Activated T-helper 17 cell treated with anti-CD3 and anti-CD28 coated beads, Interleukin-2, amount 50 U/mL, for 72 hours (primary cell): ENCODE measurements around the gene ABCE1. TPM values are rescaled to one million over a fixed set of nuclear protein-coding genes. Genes with fewer than 3 reads are reported as not detected.
A peak's percentile ranks its signal among the peaks of the same experiment; 100 is the strongest.

Experiments
- ATAC-seq: fragments of 150-1000 bp; cut with Tn5 transposase; replicated peaks from 2 replicates; pipeline ENCODE4 v1.10.0; 2021; ENCODE audit warnings: mild to moderate bottlenecking, moderate library complexity
- H3K27ac Mint-ChIP-seq: one replicate; pipeline ENCODE4 v1.8.0; 2022; ENCODE audit warnings: mixed read lengths
- H3K27me3 Mint-ChIP-seq: one replicate; pipeline ENCODE4 v1.8.0; 2022; ENCODE audit warnings: mixed read lengths
- H3K36me3 Mint-ChIP-seq: one replicate; pipeline ENCODE4 v1.8.0; 2022; ENCODE audit warnings: low read depth, mild to moderate bottlenecking, mixed read lengths
- H3K4me1 Mint-ChIP-seq: one replicate; pipeline ENCODE4 v1.8.0; 2022; ENCODE audit warnings: mixed read lengths
- H3K4me3 Mint-ChIP-seq: one replicate; pipeline ENCODE4 v1.8.0; 2022; ENCODE audit warnings: mild to moderate bottlenecking, mixed read lengths
- H3K9me3 Mint-ChIP-seq: one replicate; pipeline ENCODE4 v1.8.0; 2022; ENCODE audit warnings: mixed read lengths
- total RNA-seq, 2 donors: library from RNA; stranded (reverse); gene quantifications; one replicate each; pipeline ENCODE4 v1.2.3, GENCODE V29; 2022

Gene ABCE1
- 100 to 1,000 TPM in 1 of 2 donors, 10 to 100 TPM in 1; 99.9 to 137 TPM for total RNA-seq

- Mint-ChIP-seq H3K36me3 (peaks cover 52% of the 10 kb centered on the region), H3K27me3 (no peaks in the 10 kb centered on the region), H3K4me3 (no peak within 1 kb of the TSS), H3K4me1 (peaks cover 15% of the 10 kb centered on the region), H3K9me3 (no peaks in the 10 kb centered on the region), H3K27ac (peak within 1 kb of the TSS; percentile 97)
- ATAC-seq: peak; percentile 90
Measured at GRCh38 chr4:145097821-145098674, at the start of gene ABCE1, which contains the start of gene ANAPC10. TSS of gene ABCE1 (plus strand) at chr4:145098311. CDS start at chr4:145104413, 6,102 bp downstream. TSS of gene ANAPC10 (minus strand) at chr4:145098196. CDS start at chr4:145096099, 2,097 bp downstream.

DNA sequence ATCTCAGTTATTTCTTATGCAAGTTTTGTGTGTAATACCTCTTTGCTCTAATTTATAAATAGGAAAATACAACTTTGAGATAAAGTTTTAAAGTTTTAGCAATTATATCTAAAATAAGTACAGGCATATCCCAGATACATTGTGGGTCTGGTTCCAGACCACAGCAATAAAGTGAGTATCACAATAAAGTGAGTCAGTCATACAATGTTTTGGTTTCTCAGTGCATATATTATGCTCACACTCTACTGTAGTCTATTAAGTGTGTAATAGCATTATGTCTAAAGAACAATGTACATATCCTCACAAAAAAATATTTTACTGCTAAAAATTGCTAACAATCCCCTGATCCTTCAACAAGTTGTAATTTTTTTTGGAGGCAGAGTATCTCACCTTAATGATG is 49.3 kb upstream of the ABCE1 start:
- Mint-ChIP-seq H3K27me3 (no peaks in the 10 kb centered on the region), H3K27ac (no peak overlapping the region), H3K4me3 (no peak overlapping the region), H3K9me3 (no peaks in the 10 kb centered on the region), H3K4me1 (peaks cover 13% of the 10 kb centered on the region), H3K36me3 (peaks cover 18% of the 10 kb centered on the region)
- ATAC-seq: no peak

DNA sequence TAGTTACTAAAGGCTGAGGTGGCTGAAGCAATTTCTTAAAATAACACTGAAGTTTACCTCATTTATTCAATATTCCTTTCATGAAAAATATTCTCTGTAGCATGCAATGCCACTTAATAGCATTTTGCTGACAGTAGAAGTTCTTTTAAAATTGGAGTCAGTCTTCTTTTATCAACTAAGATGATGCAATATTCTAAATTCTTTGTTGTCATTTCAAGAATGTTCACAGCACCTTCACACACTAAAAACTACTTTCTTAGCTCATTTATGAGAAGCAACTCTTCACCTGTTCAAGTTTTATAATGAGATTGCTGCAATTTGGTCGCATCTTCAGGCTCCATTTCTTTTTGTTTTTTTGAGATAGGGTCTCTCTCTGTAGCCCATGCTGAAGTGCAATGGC is 48.9 kb upstream of the ABCE1 start:
- Mint-ChIP-seq H3K27me3 (no peaks in the 10 kb centered on the region), H3K4me1 (peaks cover 13% of the 10 kb centered on the region), H3K36me3 (peaks cover 18% of the 10 kb centered on the region), H3K9me3 (no peaks in the 10 kb centered on the region), H3K4me3 (no peak overlapping the region), H3K27ac (no peak overlapping the region)
- ATAC-seq: no peak

DNA sequence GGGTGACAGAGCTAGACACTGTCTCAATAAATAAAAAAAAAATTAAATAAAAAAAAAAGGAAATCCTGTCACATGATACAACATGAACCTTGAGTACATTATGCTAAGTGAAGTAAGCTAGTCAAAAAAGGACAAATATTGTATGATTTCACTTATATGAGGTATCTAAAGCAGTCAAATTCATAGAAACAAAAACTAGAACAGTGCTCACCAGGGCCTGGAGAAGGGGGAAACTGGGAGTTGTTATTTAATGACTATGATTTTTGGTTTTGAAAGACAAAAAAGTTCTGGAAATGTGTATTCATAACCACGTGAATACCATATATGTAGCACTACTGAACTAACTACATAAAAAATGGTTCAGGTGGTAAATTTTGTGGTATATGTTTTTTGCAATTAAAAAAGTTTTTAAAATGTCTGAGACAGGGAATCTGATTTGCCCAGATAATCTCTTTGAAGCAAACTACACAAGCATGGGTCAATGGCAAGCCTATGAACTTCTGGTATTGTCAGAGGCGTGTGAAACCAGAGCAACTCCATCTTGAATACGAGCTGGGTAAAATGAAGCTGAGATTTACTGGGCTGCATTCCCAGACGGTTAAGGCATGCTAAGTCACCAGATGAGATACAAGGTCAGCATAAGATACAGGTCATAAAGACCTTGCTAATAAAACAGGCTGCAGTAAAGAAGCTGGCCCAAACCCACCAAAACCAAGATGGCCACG is 42.4 kb upstream of the ABCE1 start:
- Mint-ChIP-seq H3K27ac (no peak overlapping the region), H3K4me3 (no peak overlapping the region), H3K27me3 (no peaks in the 10 kb centered on the region), H3K36me3 (peaks cover 14% of the 10 kb centered on the region), H3K9me3 (no peaks in the 10 kb centered on the region), H3K4me1 (peaks cover 28% of the 10 kb centered on the region)
- ATAC-seq: peak; percentile 78

- Mint-ChIP-seq H3K36me3 (peaks cover 11% of the 10 kb centered on the region), H3K4me3 (peak overlapping the region; percentile 14), H3K27ac (peak overlapping the region; percentile 15), H3K27me3 (no peaks in the 10 kb centered on the region), H3K4me1 (peaks cover 28% of the 10 kb centered on the region), H3K9me3 (no peaks in the 10 kb centered on the region)
- peak; percentile 56 for ATAC-seq
Measured at GRCh38 chr4:145056325-145057130, 41.6 kb upstream of the ABCE1 start.

DNA sequence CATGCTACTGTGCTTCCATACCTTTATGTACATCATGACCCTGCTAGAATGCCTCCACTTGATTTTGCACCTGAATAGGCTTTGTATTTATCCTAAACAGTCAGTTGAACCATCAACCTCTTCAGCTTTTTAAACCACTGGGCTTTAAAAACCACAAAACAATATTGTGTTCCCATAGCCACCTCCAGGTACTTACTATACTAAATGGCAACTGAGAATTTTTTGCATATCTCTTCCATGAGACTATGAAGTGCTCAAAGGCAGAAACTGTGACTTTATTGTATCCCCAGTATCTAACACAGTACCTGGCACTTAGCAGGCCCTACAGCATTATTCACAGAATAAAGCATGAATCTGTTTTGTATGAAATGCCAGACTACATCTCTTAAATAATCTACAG is 39.9 kb upstream of the ABCE1 start:
- ATAC-seq: no peak
- no peak overlapping the region for H3K4me3 Mint-ChIP-seq
- peaks cover 22% of the 10 kb centered on the region for H3K36me3 Mint-ChIP-seq
- H3K4me1 Mint-ChIP-seq: peaks cover 28% of the 10 kb centered on the region
- no peak overlapping the region for H3K27ac Mint-ChIP-seq
- no peaks in the 10 kb centered on the region for H3K27me3 Mint-ChIP-seq
- H3K9me3 Mint-ChIP-seq: no peaks in the 10 kb centered on the region

DNA sequence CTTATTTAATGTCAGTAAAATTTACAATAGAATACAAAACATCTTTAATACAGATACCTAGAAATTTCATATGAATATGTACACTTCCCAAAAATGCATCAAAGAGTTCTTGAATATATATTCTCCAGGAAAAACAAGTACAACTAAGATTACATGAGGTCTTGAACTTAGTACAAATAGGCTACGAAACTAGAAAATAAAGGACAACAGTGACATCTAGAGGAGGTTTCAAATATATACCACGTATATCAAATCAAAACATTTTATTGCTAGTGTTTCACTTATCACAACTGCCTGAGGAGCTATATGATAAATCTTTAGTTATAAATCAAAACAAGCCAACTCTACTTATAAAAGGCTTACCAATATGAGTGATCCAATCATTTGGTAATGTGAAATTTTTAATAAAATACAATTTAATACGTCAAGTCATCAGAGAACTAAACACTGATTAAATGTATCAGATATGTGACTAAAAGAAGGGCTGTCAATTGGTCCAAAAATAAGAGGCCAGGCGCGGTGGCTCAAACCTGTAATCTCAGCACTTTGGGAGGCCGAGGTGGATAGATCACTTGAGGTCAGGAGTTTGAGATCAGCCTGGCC is 36.7 kb upstream of the ABCE1 start:
- H3K4me3 Mint-ChIP-seq: no peak overlapping the region
- ATAC-seq: peak; percentile 26

GRCh38 chr4:145066063-145066501 is 32.0 kb upstream of the ABCE1 start:
- Mint-ChIP-seq H3K27me3 (no peaks in the 10 kb centered on the region), H3K27ac (no peak overlapping the region), H3K36me3 (peaks cover 32% of the 10 kb centered on the region), H3K9me3 (no peaks in the 10 kb centered on the region), H3K4me3 (no peak overlapping the region), H3K4me1 (peaks cover 5% of the 10 kb centered on the region)
- ATAC-seq: no peak

More for the DNA sequence above, 36.7 kb upstream of the ABCE1 start:
- Mint-ChIP-seq H3K4me1 (peaks cover 12% of the 10 kb centered on the region), H3K36me3 (peaks cover 21% of the 10 kb centered on the region), H3K27ac (no peak overlapping the region), H3K9me3 (no peaks in the 10 kb centered on the region), H3K27me3 (no peaks in the 10 kb centered on the region)

GRCh38 chr4:145069361-145069760 is 28.8 kb upstream of the ABCE1 start:
- Mint-ChIP-seq H3K27me3 (no peaks in the 10 kb centered on the region), H3K36me3 (peaks cover 11% of the 10 kb centered on the region), H3K4me3 (no peak overlapping the region), H3K27ac (no peak overlapping the region), H3K9me3 (no peaks in the 10 kb centered on the region), H3K4me1 (peaks cover 11% of the 10 kb centered on the region)
- no peak for ATAC-seq

GRCh38 chr4:145071560-145071959 is 26.6 kb upstream of the ABCE1 start:
- H3K9me3 Mint-ChIP-seq: no peaks in the 10 kb centered on the region
- H3K36me3 Mint-ChIP-seq: peaks cover 23% of the 10 kb centered on the region
- peaks cover 18% of the 10 kb centered on the region for H3K4me1 Mint-ChIP-seq
- ATAC-seq: peak; percentile 67
- H3K4me3 Mint-ChIP-seq: no peak overlapping the region
- H3K27ac Mint-ChIP-seq: no peak overlapping the region
- H3K27me3 Mint-ChIP-seq: no peaks in the 10 kb centered on the region

DNA sequence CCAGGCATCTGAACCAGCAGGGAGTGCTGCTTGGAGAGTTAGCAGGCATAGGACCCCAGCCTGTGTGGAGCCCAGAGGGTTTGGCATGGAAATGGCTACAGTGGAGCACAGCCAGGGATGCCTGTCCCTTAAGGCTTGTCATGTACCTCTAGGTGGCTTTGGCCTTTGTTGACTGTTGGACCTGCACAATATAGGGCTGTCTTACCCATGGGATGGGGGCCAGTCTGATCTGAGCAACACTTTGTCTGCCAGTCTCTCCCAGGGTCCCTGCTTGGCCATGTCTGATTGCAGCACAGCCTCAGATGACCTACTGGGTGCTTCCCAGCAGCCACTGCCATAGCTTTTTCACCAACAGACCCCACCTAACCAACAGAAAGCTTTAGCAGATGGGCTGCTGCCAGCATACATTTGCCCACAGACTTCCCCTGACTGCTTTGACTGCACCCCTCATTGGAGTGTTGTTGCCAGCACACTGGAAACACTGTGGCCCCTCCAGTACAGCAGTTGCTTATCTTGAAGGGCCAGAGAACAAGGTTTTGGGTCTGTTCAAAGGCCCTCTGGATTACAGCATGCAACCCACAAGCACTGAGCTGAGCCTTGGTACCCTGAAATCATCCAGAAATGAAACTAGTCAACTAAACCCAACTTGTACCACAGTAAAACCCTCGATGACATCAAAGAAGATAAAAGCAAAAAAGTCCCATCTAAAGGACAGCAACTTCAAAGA is 22.2 kb upstream of the ABCE1 start:
- H3K4me1 Mint-ChIP-seq: peaks cover 25% of the 10 kb centered on the region
- H3K4me3 Mint-ChIP-seq: peak overlapping the region; percentile 18
- H3K36me3 Mint-ChIP-seq: peaks cover 53% of the 10 kb centered on the region
- no peaks in the 10 kb centered on the region for H3K27me3 Mint-ChIP-seq
- H3K27ac Mint-ChIP-seq: no peak overlapping the region
- H3K9me3 Mint-ChIP-seq: no peaks in the 10 kb centered on the region
- ATAC-seq: peak; percentile 58

DNA sequence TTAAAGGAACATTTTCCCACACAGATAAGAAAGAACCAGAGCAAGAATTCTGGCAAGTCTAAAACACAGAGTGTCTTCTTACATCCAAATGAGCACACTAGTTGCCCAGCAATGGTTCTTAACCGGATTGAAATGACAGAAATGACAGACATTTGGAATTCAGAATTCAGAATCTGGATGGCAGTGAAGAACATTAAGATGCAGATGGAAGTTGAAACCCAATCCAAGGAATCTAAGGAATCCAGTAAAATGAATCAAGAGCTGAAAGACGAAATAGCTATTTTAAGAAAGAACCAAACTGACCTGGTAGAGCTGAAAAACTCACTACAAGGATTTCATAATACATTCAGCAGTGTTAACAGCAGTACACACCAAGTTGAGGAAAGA is 21.6 kb upstream of the ABCE1 start:
- Mint-ChIP-seq H3K4me1 (peaks cover 25% of the 10 kb centered on the region), H3K36me3 (peaks cover 58% of the 10 kb centered on the region), H3K4me3 (peak overlapping the region; percentile 18), H3K27ac (no peak overlapping the region), H3K9me3 (no peaks in the 10 kb centered on the region), H3K27me3 (no peaks in the 10 kb centered on the region)
- ATAC-seq: no peak

DNA sequence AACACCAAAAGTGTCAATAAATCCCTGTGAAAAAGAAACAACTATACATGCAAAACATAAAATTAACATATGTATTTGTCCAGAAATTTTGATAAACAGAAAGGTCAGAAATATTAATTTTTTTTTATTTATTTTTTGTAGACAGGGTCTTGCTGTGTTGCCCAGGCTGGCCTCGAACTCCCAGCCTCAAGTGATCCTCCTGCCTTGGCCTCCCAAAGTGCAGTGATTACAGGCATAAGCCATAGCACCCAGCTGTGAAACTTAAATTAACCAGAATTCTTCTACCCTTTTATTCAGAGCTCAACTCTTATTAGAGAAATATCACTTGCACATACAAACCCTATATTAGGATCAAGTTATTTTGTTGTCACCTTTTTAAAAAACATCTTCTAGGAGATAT is 16.4 kb upstream of the ABCE1 start:
- ATAC-seq: no peak
- no peak overlapping the region for H3K27ac Mint-ChIP-seq
- peaks cover 82% of the 10 kb centered on the region for H3K36me3 Mint-ChIP-seq
- H3K4me3 Mint-ChIP-seq: no peak overlapping the region
- H3K9me3 Mint-ChIP-seq: no peaks in the 10 kb centered on the region
- no peaks in the 10 kb centered on the region for H3K27me3 Mint-ChIP-seq
- peaks cover 20% of the 10 kb centered on the region for H3K4me1 Mint-ChIP-seq
